HG02623 (cell line): Measurements from ENCODE around the gene NCCRP1.
"Not testable (repeated sequence)": the region's sequence is repeated elsewhere in the genome, so short reads cannot be mapped to it uniquely, and the experiment has no call there.

Experiments
- ATAC-seq: cut with Tn5 transposase; IDR thresholded peaks from one replicate; pipeline ENCODE4 v1.9.1; 2021; ENCODE audit warnings: moderate library complexity; ENCODE audit not compliant: unreplicated experiment

The NCCRP1 gene

DNA sequence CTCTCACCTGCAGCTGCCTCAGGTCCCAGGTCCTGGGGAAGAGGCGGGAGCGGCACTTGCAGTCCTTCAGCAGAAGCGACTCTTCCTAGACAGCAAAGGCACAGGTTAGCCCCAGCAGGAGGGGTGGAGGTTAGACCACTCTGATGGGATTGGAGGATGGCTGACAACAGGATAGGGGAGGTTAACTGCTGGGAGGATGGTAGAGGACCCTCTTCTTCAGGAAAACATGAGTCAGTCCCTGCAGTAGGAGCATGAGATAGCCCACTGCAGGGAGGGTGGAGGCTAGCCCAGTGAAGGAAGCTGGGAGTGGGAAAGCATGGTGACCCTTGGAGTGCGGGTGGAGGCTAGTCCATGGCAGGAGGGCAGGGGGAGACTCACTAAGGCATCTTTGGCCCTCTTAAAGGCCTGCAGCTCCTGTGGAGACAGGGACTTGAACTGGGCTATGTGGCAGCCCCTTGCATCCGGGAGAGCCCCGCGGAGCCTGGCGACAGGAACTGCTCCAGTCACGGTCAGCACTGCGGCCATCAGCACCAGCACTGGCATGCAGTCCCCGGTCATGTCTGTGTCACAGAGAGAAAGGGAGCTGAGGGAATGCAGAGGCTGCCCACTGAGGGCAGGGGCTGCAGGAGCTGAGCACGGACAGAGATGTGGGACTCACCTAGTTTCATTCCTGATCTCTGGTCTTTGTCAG is 47.8 kb downstream of the NCCRP1 start, which contains the start of gene IFNL3:
TSS of gene IFNL3 (minus strand) at position 597 of the 691 bp plus-strand sequence. CDS start at position 558, 39 bp downstream.
- ATAC-seq: not testable (repeated sequence)

DNA sequence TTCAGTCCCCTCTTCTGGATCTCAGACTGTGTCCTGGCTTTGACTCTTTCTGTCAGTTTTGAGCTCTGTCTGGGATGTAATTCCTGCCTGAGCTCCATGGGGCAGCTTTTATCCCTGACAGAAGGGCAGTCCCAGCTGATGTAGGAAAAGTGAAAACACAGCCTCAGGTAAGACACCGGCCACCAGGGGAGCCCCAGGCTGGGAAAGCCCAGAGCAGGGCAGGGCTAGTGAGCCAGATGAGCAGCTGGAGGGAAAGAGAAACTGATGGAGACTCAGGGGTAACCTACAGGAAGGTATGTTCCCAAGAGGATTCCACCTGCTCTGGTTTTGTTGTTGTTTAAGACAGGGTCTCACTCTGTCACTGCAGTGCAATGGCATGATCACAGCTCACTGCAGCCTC is 48.4 kb downstream of the NCCRP1 start:
- not testable (repeated sequence) for ATAC-seq

- no peak for ATAC-seq
These were observed 50.3 kb downstream of the NCCRP1 start for GRCh38 chr19:39246951-39247669.

GRCh38 chr19:39247701-39248664 is 51.2 kb downstream of the NCCRP1 start:
- no peak for ATAC-seq

DNA sequence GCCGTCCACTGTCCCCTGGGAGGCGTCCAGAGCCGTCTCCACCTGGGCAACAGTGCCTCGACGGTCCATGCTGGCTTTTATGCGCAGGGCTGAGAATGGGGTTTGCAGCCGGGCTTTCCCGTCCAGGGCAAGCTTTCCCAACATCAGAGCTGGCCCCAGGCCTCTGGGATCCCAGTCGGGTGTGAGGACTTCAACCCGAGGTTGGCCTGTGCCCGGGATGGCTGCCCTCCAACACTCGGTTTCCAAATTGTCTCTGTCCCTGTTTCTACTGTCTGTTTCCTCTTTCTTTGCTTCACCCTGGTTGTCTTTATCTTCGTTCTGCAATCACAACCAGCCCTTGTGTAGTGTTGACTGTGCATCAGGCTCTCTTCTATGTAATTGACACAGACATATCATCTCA is 52.0 kb downstream of the NCCRP1 start, which contains the start of gene IFNL4:
TSS of gene IFNL4 (minus strand) at position 51 of the 400 bp plus-strand sequence.
- no peak for ATAC-seq

- ATAC-seq: no peak
These were observed 54.3 kb downstream of the NCCRP1 start for GRCh38 chr19:39251081-39251480.
